Activated CD8-positive, alpha-beta memory T cell treated with anti-CD3 and anti-CD28 coated beads, Interleukin-2, amount 50 U/mL, for 24 hours (primary cell): Measurements from ENCODE around the gene ILRUN.
A peak's percentile ranks its signal among the peaks of the same experiment; 100 is the strongest.
"Not testable (repeated sequence)": the region's sequence is repeated elsewhere in the genome, so short reads cannot be mapped to it uniquely, and the experiment has no call there.

Experiments used
- DNase-seq: peaks from one replicate; pipeline ENCODE4 v3.0.0-alpha.2; 2020; ENCODE audit errors: extremely low read depth

ILRUN gene

GRCh38 chr6:34696739-34697543 lies at the start of gene ILRUN:
Gene ILRUN, minus strand, starts transcription at chr6:34696767. Its CDS starts 164 bp downstream, at chr6:34696603.
- DNase-seq, result peak; percentile 81

DNA sequence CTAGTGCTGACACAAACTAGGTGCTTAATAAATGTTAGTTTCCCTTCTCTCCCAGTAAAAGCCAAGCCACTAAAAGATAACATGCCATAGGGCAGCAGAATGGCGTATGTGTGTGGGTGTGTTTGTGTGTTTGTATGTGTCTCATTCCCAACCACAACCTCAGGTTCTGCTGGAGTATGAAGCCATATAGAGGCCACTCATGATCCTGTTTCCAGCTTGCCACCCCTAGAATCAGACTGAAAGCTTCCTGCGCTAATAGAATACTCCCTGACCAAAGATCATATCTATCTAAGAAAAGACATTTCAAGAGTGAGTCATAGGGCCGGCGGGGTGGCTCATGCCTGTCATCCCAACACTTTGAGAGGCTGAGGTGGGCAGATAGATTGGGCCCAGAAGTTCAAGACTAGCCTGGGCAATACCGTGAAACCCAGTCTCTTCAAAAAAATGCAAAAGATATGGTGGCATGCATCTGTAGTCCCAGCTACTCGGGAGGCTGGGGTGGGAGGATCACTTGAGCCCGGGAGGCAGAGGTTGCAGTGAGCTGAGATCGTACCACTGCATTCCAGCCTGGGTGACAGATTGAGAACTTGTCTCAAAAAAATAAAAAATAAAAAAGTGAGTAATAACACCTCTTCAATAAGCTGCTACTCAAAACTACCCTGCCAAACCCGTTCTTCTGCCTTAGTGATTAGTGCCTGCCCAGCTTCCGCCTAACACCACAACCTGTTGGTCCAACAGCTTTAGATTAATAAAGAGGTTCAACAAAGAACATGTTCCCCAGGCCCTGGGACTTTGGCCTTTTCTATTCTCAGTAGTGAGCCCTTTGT lies 48.9 kb upstream of the ILRUN start:
- DNase-seq, result no peak

GRCh38 chr6:34744294-34744647 lies 47.7 kb upstream of the ILRUN start:
- not testable (repeated sequence) for DNase-seq

- DNase-seq, result no peak
Observed at GRCh38 chr6:34743625-34744293, 47.2 kb upstream of the ILRUN start.

DNA sequence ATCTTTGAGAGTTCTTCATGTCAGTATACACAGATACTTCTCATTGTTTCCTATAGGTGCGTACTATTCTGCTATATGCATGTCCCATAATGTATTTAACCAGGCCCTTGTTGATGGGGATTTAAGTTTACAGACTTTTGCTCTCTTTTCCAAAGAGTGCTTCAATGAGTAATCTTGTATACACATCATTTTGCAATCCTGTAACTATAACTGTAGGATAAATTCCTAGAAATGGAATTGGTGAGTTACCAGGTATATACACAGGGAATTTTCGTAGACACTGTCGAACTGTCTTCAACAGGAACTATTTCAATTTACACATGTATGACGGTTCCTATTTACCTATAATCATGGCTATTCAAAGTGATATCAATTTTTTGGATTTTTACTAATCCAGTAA lies 45.5 kb upstream of the ILRUN start:
- DNase-seq, result no peak

GRCh38 chr6:34736823-34737222 lies 40.3 kb upstream of the ILRUN start:
- DNase-seq, result no peak

DNA sequence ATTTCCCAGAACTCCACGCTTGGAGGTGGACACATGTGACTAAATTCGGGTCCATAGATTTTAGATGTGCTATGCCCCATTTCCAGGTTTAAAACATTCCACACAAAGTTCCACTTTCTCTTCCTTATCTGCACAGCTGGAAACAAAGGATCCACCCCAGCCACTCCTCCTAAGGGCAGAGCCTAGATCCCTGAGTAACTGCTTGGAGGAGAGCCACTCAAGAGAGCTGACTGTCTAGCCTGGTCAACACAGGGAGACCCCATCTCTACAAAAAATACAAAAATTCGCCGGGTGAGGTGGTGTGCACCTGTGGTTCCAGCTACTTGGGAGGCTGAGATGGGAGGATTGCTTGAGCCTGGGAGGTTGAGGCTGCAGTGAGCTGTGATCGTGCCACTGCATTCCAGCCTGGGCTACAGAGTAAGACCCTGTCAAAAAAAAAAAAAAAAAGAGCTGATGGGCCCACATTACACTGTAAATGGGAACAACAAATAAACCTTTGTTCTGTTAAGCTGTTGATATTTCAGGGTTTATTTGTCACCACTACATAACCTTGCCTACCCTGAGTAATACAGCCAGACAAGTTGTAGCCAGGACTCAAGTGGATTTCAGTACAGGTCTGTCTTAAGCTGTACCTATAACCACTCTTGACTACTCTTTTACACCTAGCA lies 35.0 kb upstream of the ILRUN start:
- DNase-seq, result no peak

- DNase-seq, result no peak
Observed at GRCh38 chr6:34729631-34730470, 33.3 kb upstream of the ILRUN start.

GRCh38 chr6:34726055-34726454 lies 29.5 kb upstream of the ILRUN start:
- no peak for DNase-seq

- no peak for DNase-seq
Observed at GRCh38 chr6:34723203-34723602, 26.6 kb upstream of the ILRUN start.

GRCh38 chr6:34722451-34722850 lies 25.9 kb upstream of the ILRUN start:
- DNase-seq, result no peak

GRCh38 chr6:34720160-34720559 lies 23.6 kb upstream of the ILRUN start:
- not testable (repeated sequence) for DNase-seq

- DNase-seq, result not testable (repeated sequence)
Observed at GRCh38 chr6:34719646-34720045, 23.1 kb upstream of the ILRUN start.

- DNase-seq, result no peak
Observed at GRCh38 chr6:34718976-34719375, 22.4 kb upstream of the ILRUN start.

DNA sequence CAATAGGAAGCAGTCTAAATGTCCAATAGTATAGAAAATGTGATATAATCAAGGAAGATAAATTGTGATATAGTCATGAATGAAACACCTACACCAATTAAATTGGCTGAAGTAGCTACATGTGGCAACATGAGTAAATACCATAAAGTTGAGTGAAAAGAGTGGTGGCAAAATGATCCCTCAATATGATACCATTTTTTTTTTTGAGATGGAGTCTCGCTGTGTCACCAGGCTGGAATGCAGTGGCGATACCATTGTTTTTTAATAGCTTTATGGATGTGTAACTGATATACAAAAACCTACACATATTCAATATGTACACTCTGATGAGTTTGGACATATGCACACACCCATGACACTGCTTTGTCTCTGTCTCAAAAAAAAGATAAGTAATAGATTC lies 20.9 kb upstream of the ILRUN start:
- no peak for DNase-seq

DNA sequence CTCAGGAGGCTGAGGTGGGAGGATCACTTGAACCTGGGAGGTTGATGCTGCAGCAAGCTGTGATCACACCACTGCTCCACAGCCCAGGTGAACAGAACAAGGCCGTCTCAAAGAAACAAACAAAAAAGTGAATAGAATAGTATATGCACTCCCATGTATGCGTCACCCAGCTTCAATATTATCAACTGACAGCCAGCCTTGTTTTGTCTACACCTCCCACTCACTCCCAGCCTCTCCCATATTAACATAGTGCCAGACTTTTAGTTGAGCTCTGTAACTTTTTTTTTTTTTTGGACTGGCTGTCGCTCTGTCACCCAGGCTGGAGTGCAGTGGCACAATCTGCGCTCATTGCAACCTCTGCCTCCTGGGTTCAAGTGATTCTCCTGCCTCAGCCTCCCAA lies 18.1 kb upstream of the ILRUN start:
- no peak for DNase-seq

GRCh38 chr6:34712881-34713280 lies 16.3 kb upstream of the ILRUN start:
- DNase-seq, result not testable (repeated sequence)

DNA sequence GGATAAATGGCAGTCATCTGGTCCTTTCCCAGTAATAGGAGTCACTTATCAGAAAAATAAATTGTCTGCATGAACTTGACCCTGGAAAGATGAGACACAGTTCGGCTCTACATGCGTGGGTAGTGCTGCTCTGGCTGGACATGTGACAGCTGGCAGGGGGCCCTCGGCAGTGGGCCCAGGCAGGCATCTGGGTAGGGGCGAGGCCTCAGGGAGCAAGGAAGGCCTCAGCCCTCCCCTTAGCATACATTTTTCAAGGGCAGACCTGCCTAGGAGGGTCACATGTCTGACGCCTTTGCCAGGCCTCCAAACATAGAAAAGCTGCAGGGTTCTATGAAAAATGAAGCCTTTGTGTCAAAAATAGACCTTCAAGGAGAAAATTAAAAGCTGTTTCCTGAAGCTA lies 12.8 kb upstream of the ILRUN start:
- DNase-seq, result no peak

GRCh38 chr6:34705241-34705640 lies 8.7 kb upstream of the ILRUN start:
- no peak for DNase-seq

GRCh38 chr6:34701199-34701598 lies 4.6 kb upstream of the ILRUN start:
- DNase-seq, result no peak
